GM21576 (cell line): ENCODE results near the gene AFMID.
"Not testable (repeated sequence)": the region's sequence is repeated elsewhere in the genome, so short reads cannot be mapped to it uniquely, and the experiment has no call there.

Experiments used
- ATAC-seq: cut with Tn5 transposase; IDR thresholded peaks from one replicate; pipeline ENCODE4 v1.9.1; 2021; ENCODE audit warnings: mild to moderate bottlenecking, moderate library complexity; ENCODE audit not compliant: unreplicated experiment

Gene AFMID

GRCh38 chr17:78186692-78187595 lies at the start of gene AFMID, which contains the start of gene TK1:
Gene AFMID (plus strand): TSS chr17:78187362. CDS start chr17:78187371, 9 bp downstream.
Gene TK1 (minus strand): TSS chr17:78187052. CDS start chr17:78186994, 58 bp downstream.
- ATAC-seq, result peak; percentile 82

DNA sequence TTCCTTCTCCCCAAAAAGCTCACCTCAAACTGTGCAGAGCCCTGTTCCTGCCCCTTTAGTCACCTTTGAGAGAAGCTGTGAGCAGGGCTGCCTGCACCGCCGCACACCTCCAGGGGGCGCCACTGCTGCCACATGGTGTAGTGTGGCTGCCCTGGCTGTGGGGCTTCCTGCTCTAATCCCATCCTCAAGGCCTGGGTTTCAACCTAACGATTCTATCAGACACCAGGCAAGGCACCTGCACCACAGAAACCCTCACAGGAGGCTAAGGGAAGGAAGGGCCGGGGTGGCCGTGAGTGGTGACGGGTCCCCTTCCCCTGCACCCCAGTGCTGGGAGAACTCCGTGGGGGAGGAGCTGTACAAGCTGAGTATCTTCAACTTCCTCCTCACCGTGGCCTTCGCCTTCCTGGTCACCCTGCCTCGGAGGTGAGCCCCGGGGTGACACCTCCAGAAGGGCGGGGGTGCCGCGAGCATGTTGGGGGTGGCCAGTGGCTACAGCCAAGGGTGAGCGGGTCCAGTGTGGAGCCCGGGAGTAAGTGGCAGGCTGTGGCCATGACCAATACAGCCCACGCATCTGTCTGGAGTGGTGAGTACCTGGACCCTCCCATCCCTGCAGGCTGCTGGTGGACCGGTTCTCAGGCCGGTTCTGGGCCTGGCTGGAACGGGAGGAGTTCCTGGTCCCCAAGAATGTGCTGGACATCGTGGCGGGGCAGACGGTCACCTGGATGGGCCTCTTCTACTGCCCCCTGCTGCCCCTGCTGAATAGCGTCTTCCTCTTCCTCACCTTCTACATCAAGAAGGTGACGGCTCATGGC lies 49.6 kb upstream of the AFMID start:
- no peak for ATAC-seq

GRCh38 chr17:78138204-78139060 lies 48.7 kb upstream of the AFMID start:
- no peak for ATAC-seq

DNA sequence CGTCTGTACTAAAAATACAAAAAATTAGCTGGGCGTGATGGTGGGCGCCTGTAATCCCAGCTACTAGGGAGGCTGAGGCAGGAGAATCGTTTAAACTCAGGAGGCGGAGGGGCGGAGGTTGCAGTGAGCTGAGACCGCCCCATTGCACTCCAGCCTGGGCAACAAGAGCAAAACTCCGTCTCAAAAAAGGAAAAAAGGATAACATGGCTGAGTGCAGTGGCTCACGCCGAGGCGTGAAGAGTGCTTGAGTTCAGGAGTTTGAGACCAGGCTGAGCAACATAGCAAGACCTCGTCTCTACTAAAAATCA lies 47.3 kb upstream of the AFMID start:
- ATAC-seq, result not testable (repeated sequence)

GRCh38 chr17:78140169-78141051 lies 46.8 kb upstream of the AFMID start:
- ATAC-seq, result peak; percentile 70

GRCh38 chr17:78141437-78142118 lies 45.6 kb upstream of the AFMID start:
- no peak for ATAC-seq

GRCh38 chr17:78142119-78142861 lies 44.9 kb upstream of the AFMID start:
- no peak for ATAC-seq

- ATAC-seq, result no peak
Observed at GRCh38 chr17:78143214-78144146, 43.7 kb upstream of the AFMID start.

- no peak for ATAC-seq
Observed at GRCh38 chr17:78144147-78144719, 42.9 kb upstream of the AFMID start.

DNA sequence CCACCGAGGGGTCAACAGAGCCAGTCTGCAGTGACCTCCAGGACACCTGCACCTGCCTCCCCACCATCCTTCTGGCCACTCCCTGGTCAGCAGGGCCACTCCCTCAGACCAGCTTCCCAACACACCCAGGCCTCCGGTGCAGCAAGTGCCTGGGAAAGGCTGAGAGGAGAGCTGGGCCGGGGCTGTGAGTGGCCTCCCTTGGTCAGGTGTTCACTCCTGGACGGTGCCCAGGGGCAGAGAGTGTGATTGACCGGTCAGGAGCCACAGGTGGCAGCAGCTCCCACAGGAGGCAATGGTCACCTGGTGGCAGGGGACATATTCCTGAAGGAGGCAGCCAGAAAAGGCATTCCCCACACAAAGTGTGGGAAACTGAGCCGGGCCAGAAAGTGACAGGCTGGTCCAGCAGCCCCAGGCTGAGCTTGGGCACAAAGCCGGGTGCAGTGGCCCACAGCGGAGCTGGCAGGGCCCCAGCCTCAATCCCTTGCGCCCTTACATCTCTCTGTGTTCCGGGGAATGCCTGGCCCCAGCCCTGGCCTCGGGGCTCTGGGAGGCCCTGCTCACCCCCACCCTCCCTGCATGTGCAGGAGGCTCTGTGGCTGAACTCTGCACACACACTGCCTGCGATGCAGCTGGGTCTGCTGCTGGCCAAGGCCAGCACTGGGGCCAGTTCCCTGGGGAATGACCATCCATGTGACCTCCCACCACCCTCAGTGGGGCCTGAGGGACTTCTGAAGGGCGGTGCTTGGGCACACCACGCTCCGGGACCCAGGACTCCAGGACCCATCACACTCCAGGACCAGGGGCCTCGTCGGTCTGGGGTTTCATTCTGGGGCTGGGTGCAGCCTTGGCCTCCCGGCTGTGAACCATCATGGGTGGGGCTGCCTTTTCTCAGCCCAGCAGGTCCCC lies 42.2 kb upstream of the AFMID start:
- no peak for ATAC-seq

DNA sequence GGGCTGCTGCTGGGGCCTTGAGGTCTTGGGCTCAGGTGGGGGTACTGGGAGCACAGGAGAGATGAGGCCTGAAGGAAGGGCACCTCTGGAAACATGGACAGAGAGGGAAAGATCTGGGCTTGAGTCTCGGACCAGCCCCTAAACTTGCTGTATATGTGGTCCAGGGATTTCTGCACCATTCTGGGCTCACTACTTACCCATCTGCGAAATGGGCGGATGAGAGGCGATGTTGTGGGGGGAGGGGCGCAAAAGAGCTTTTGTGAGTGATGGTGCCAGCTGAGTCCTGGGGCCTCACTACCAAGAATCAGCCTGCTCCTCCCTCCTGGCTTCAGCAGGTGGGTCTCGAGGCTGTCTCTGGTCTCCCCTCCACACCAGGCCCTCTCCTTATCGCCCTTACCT lies 40.7 kb upstream of the AFMID start:
- no peak for ATAC-seq

- ATAC-seq, result no peak
Observed at GRCh38 chr17:78146881-78147280, 40.3 kb upstream of the AFMID start.

DNA sequence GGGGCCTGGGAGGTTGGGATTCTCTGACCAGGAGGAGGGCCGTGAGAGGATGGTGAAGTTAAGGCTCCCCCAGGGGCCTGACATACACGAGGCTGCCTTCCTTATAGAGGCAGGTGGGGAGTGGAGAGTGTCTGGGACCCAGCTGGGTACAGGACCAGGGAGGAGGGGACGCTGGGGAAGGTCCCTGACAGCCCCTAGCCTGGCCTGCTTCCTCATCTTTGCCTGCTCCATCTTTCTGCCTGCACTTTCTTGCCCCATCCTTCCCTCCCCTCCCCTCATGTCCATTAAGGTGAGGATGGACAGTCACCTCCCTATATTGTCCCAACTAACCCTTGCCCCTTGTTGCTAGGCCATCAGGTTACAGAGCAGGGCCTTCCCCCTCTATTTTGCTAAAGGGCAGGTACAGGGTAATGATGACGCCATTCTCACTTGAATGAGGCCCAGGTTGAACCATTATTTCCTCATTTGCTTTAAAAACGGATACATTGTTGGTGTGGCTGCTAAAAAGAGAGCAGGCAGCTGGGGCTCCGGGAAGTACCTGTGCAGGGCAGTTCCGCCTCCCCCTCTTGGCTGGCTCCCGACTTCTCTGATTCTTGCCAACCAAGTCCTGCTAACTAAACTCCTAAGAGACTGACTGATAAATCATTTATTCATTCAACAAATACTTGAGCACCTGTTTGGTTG lies 39.7 kb upstream of the AFMID start:
- ATAC-seq, result peak; percentile 46

DNA sequence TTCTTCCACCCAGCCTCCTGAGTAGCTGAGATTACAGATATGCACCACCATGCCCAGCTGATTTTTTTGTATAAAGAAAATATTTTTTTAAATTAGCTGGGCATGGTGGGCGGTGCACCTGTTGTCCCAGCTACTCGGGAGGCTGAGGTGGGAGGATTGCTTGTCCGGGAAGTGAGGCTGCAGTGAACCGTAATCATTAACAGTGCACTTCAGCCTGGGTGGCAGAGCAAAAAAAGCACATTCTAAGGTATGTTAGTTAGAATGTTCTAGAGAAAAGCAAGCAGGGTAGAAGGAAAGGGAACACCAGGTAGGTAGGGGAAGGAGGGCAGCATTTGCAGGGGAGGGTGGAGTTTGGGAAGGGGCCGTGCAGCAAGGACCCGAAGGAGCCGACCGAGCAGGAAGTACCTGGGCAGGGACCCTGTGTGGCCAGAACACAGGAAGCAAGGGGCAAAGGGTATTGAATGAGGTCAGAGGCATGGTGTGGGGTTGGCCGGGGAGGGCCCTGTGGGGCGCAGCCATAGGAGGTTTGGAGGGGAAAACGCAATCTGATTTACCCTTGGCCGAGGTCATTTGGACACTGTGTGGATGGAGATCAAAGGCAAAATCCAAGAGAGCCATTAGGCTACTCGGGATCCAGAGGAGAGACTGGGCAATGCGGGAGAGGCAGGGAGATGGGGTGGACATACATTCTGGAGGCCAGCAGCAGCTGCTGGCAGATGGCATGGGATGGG lies 38.7 kb upstream of the AFMID start:
- ATAC-seq, result no peak

GRCh38 chr17:78151514-78152008 lies 35.6 kb upstream of the AFMID start:
- ATAC-seq, result no peak
